AG04450 (cell line): ENCODE measurements around the gene LRP1B. TPM values are rescaled to one million over a fixed set of nuclear protein-coding genes. Genes with fewer than 3 reads are reported as not detected.

Experiments used
- CTCF ChIA-PET: fragments of 300-600, 350-600 bp; formaldehyde crosslinking; extraction: SDS; loops from one replicate; lab custom pipeline; 2022; ENCODE audit warnings: antibody characterized with exemption, inconsistent platforms; lab: Charles Lee
- POLR2A ChIA-PET: fragments of 350-600 bp; formaldehyde crosslinking; extraction: SDS; loops from one replicate; lab custom pipeline; 2021; ENCODE audit warnings: antibody characterized with exemption, inconsistent platforms; lab: Yijun Ruan, JAX
- DNase-seq: peaks from one replicate; pipeline ENCODE4 v3.0.0-alpha.2; 2011; ENCODE audit warnings: low read depth, low spot score
- H3K27ac ChIP-seq: one replicate; pipeline ENCODE4 v1.5.1; 2012; ENCODE audit warnings: low read depth, low read length, control low read depth
- H3K27me3 ChIP-seq: one replicate; pipeline ENCODE4 v1.6.0; 2012; ENCODE audit warnings: low read length; ENCODE audit not compliant: control insufficient read depth, insufficient read depth
- H3K4me3 ChIP-seq: 2 replicates; pipeline ENCODE4 v1.5.1; 2011; ENCODE audit warnings: mild to moderate bottlenecking, low read depth, low read length, control low read depth
- H3K9me3 ChIP-seq: 2 replicates; pipeline ENCODE4 v1.5.1; 2012; ENCODE audit warnings: low read length; ENCODE audit not compliant: control insufficient read depth, insufficient read depth
- CTCF ChIP-seq: IDR thresholded peaks from 2 replicates; pipeline ENCODE4 v1.5.1; 2011; ENCODE audit warnings: low read depth, low read length, control low read depth, inconsistent platforms
- polyA plus RNA-seq: library from polyadenylated mRNA; depleted of rRNA; stranded (reverse); fragments of >200 nt; gene quantifications from 2 replicates; pipeline ENCODE4 v1.2.3, GENCODE V29; 2011

The LRP1B gene
- polyA plus RNA-seq, 1 experiment, result 0.15 TPM

DNA sequence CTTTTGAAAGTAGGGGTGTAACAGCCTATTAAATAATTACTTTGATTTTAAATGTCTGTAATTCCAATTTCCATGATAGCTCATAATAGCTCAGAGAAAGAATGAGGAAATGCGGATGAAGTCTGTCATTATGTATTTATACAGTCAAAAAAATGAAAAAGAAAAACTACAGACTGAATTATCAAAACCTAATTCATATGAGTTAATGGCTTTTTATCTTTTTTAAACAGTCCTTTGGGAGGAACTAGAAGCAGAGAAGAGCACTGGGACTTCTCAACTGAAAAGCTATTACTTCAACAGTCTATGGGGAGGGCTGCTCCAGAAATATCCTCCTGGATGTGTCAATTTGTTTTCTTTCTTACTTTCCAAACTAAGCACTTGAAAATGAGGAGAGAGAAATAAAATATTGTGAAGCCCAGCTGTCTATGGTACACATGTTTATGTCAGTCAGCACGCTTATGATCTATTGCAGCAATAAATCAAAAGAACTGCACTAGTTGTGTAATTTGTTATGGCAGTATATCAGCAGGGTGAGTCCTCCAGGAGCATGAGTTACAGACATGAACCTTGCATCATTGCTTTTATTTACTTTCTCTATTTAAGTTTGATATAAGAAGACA, 1550.2 kb downstream of the LRP1B start:
- ChIA-PET CTCF (no interaction called here), POLR2A (no interaction called here)
- Histone ChIP-seq H3K27me3 (no peaks in the 10 kb centered on the region), H3K9me3 (no peaks in the 10 kb centered on the region), H3K27ac (no peak overlapping the region), H3K4me3 (no peak overlapping the region)
- TF ChIP-seq CTCF, result no peak
- DNase-seq, result no peak

GRCh38 chr2:140577453-140577852, 1553.4 kb downstream of the LRP1B start:
- DNase-seq, result no peak
- POLR2A ChIA-PET, result no interaction called here
- no peak for TF ChIP-seq CTCF
- no peak overlapping the region for H3K27ac ChIP-seq
- H3K9me3 ChIP-seq, result no peaks in the 10 kb centered on the region
- CTCF ChIA-PET, result no interaction called here
- H3K27me3 ChIP-seq, result no peaks in the 10 kb centered on the region
- no peak overlapping the region for H3K4me3 ChIP-seq

GRCh38 chr2:140567734-140568133, 1563.1 kb downstream of the LRP1B start:
- Histone ChIP-seq H3K27ac (no peak overlapping the region), H3K27me3 (no peaks in the 10 kb centered on the region), H3K9me3 (no peaks in the 10 kb centered on the region), H3K4me3 (no peak overlapping the region)
- POLR2A ChIA-PET, result no interaction called here
- CTCF ChIA-PET, result no interaction called here
- DNase-seq, result no peak
- TF ChIP-seq CTCF, result no peak

DNA sequence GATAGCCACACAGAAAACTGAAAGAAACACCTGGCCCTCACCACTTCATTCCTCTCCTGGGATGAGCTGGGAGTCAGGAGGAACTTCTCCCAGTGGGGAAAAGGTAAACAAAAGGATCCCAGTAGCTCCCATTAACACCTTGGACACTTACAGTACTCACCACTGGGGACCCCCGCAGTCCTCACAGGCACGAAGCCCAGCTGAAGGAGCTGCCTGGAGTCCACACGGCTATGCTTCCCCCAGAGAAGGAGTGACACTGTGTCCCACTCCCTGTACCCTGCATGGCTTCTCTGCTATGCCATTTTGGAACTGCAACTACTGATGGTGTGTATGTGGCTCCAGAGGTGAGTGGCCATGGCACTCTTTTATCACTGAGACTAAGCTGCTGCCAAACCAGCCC, 1565.1 kb downstream of the LRP1B start:
- H3K4me3 ChIP-seq, result no peak overlapping the region
- no peak for DNase-seq
- no peak overlapping the region for H3K27ac ChIP-seq
- ChIA-PET CTCF (no interaction called here), POLR2A (no interaction called here)
- no peak for TF ChIP-seq CTCF
- H3K27me3 ChIP-seq, result no peaks in the 10 kb centered on the region
- no peaks in the 10 kb centered on the region for H3K9me3 ChIP-seq

GRCh38 chr2:140555701-140556100, 1575.1 kb downstream of the LRP1B start:
- no peak for DNase-seq
- TF ChIP-seq CTCF, result no peak
- Histone ChIP-seq H3K27ac (no peak overlapping the region), H3K9me3 (no peaks in the 10 kb centered on the region), H3K27me3 (no peaks in the 10 kb centered on the region), H3K4me3 (no peak overlapping the region)
- ChIA-PET POLR2A (no interaction called here), CTCF (no interaction called here)
